GM15510 (cell line): ENCODE measurements around the gene ATAD3B.

Experiments
- POLR2A ChIP-seq: IDR thresholded peaks from 3 replicates; pipeline ENCODE4 v1.6.1; 2011; ENCODE audit warnings: borderline replicate concordance; ENCODE audit not compliant: insufficient read length; ENCODE audit errors: extremely low read depth

ATAD3B gene

GRCh38 chr1:1517973-1518620 lies 46.5 kb downstream of the ATAD3B start:
- no peak for TF ChIP-seq POLR2A

GRCh38 chr1:1521331-1521730 lies 49.8 kb downstream of the ATAD3B start:
- TF ChIP-seq POLR2A: no peak

GRCh38 chr1:1527092-1527816 lies 55.7 kb downstream of the ATAD3B start:
- TF ChIP-seq POLR2A: no peak

- TF ChIP-seq POLR2A: no peak
Observed at GRCh38 chr1:1528301-1529267, 57.0 kb downstream of the ATAD3B start.

GRCh38 chr1:1529321-1529720 lies 57.8 kb downstream of the ATAD3B start:
- TF ChIP-seq POLR2A: no peak

- no peak for TF ChIP-seq POLR2A
Observed at GRCh38 chr1:1529936-1530335, 58.4 kb downstream of the ATAD3B start.

GRCh38 chr1:1531947-1532346 lies 60.4 kb downstream of the ATAD3B start:
- TF ChIP-seq POLR2A: no peak

- no peak for TF ChIP-seq POLR2A
Observed at GRCh38 chr1:1534401-1535154, 63.0 kb downstream of the ATAD3B start.

GRCh38 chr1:1535201-1536018 lies 63.8 kb downstream of the ATAD3B start:
- TF ChIP-seq POLR2A: no peak

- TF ChIP-seq POLR2A: no peak
Observed at GRCh38 chr1:1536019-1536937, 64.7 kb downstream of the ATAD3B start.

GRCh38 chr1:1536938-1537546 lies 65.5 kb downstream of the ATAD3B start:
- TF ChIP-seq POLR2A: no peak

- TF ChIP-seq POLR2A: no peak
Observed at GRCh38 chr1:1537626-1538250, 66.2 kb downstream of the ATAD3B start.
